Measurements from ENCODE around the gene POU3F1.

Gene POU3F1

DNA sequence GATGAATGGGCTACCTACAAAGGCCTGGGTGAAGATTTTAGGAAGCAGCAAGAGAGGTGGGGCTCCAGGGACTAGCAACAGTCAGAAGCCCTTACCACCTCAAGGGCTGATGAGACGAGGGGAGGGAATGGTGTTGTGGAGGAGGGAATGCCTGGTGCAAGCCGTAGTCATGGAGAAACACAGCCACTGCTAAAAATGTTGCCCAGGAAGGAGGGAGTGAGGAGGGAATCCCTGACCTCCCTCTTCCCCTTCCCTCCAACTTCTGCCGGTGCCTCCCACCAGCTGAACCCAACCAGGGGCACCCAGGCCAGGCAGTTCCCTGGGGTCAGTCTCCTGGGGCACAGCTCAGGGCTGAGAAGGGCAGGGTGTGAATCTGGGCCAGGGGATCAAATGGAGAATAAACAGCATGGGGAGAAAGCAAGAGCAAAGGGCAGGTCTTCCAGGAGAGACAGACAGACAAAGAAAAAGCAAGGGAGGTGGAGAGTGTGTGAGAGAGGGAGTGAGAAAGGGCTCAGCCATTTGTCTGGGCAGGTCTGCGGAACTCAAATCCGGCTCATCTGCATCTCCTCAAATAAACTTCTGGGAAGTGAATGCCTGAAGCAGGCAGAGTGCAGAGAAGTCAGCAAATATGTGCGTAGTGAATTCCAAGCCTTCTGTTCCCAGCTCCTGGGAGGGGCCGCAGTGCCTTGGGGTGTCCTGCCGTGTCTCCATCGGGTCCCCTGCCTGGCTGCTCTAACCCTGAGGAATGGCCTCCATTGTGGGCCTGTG is 27.1 kb upstream of the POU3F1 start:
- no peak for DNase-seq

DNA sequence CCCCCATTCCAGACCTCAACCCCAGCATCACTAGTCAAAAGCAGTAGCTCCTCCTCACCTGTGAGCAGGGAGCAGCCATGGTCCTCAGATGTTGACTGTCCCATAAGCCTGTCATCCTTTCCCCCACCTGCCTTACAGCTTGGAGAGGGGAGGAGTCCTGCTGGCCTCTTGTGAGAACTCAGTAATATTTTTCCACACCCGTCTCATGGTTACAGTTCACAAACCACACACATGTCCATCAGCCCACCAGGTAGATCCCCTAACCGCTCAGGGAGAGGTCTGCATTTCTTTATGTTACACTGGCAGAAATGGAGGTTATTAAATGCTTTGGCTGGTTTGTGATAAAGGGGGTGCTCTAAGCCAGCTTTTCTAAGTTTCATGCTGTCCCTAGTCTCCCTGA is 26.3 kb upstream of the POU3F1 start:
- DNase-seq: no peak

DNA sequence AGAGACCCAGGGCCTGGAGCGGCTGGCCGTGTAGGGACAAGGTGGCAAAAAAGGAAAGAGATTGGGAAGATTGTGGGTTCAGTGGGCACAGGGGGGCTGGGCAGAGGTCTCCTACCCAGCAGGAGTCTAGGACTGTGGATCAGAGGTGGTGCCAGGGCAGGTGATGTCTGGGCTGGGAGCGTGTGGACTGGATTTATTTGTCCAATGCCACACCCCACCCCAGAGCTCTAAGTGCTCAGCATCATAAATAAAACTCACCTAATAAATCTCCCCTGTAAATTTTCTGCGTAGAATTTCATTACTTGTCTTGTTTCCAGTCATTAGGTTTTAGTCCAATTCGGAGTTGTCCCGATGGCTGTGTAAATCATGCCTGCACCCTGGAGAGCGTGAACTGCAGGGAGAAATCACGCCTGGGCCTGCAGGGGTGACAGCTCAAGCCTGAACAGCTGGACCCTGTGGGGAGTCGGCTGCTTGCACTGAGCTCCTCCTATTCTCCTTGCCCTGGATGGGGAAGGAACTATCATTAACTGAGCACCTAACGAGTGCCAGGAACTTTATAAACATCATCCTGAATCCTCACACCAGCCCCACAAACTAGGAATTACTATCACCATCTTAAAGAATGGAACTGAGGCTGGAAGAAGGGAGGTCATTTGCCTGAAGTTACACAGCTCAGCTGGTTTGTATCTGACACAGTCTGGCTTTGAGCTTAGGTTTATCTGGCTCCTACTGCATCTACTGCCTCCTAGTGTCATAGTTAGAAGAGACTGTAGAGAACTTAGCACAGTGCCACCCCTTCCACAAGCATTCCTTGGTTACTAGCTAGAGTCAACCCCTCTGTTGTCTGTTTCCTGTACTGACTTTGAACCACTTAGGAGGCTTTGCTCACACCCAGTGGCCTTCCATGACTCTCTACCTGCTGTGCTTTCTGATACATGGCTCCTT is 25.0 kb upstream of the POU3F1 start:
- DNase-seq: no peak

DNA sequence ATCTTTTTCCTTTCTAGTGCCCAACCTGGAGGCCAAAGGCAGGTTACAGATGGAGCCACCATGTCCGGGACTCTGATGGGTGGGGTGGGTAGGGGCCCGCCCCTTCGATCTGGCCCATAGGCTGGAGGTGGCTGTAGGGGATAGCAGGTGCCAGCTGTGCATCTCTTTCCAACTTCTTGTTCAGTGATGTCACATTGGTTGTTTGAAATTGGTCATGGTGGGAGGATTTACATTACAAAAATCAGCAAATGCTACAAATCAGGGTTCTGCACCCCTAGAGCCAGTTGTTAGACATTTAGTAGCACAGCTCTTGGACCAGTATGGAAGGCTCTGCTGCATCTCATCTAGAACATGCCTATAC is 22.4 kb upstream of the POU3F1 start:
- DNase-seq: no peak

DNA sequence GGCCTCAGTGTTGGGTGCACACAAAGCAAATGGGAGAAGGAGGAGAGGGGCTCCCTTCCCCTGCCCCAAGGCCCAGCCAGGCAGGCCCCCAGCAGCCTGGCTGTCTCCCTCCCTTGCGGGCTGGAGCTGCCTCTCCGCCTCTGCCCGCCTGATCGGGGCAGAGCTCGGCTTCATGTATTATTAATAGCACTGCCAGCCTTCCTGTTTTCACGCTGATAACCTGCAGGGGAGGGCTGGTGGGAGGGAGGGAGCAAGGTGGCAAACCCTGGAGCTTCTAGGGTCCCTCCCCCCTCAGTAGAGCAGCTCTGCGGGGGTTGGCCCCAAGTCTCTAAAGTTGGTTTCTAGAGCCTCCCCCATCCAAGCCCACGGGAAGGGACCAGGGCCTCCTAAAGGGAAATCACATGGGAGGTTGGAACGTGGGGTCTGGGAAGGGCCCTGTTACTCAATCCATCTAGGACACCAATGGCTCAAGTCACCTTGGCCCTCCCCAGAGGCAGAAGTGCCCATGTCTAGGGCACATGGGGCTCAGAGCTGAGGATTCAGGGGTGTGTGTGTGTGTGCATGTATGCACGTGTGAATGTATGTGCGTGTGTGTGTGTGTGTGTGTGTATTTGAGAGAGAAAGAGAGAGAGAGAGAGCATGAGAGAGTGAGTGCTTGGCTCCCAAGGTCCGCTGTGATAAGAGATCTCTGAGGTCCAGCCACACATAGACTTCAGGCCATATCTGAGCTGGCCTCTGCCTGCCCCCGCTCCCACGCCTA is 21.8 kb upstream of the POU3F1 start:
- DNase-seq: no peak

DNA sequence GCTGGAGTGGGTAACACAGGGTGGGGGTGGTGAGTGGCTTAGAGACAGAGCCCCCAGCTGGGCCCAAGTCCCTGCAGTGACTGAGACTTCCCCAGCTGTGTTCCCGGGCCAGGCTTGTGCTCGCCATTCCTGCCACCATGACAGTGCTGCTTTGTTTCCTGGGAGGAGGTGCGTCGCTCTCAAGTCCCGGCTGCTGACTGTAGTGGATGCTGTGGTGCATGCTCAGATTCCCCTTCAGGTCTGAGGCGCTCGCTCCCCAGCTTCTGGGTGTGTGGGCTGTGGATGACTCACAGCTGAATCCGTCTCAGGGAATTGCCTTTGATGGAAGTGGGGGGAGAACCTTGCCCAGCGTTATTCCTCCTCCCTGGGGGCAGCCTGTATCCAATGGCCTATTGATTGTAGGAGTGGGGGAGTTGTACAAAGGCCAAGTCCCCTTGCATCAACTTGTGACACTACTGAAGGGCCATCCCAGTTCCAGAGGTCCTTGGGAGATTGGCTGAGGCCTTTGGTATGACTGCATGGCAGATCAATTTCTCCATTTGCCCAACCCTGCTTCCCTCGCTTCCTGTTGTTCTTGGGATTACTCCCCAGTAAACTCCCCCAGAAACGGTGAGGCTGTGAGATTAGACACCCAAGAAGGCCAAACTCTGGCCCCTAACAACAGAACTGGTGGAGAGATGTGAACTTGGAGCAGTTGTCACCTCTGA is 17.8 kb upstream of the POU3F1 start:
- no peak for DNase-seq

DNA sequence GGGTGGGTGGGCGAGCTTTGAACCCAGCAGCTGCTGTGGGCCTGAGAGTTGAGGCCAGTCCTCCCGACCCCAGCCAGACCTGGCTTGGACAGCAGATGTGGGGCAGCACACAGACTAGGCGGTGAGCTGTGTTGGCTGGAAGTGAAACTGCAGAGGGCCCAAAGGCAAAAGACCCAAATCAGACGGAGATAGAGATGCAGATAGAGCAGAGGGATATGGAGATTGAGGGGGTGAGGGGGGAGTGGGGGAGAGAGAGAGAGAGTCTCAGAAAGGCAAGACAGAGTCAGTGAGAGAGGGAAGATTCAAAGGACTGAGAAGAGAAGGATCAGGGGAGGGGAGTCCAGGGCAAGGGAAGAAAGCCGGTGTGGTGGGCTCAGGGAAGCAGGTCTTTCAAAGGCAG is 17.0 kb upstream of the POU3F1 start:
- no peak for DNase-seq

DNA sequence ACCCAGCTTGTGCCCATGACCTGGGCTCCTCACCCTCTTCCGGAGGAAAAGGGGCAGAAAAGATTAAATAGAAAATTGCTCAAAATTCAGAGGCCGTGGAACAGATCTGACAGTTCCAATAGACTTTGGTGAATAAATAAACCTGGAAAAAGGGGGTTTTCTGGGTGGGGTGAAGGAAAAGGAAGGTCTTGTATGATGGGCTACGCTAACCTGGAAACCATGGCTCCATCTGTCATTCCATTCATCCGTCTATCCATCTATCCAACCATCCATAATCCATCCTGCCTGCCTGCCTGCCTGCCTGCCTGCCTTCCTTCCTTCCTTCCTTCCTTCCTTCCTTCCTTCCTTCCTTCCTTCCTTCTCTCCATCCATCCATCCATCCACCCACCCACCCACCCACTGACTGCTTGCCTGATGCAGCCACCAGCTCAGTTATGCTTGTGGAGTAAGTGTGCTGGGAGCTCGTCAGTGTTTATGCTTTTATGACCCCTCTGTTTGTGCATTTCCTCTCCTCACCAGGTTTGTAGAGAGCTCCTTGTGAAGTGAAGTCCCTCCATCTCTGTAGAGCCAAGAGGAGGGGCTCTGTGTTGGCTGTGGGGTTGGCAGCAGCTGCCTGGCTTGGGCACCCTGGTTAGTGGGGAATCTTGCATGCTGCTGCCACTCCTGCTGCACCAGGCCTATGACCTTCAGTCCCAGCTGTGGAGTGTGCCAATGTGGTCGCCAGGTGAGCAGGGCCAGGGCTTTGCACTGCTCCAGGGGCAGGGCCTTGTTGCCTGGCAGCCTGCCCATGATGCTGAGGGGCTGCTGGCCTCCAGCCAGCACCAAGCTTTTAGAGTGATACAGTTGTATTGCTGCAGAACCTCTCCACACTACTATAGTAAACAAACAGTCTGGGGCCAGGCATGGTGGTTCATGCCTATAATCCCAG is 16.0 kb upstream of the POU3F1 start:
- DNase-seq: no peak

DNA sequence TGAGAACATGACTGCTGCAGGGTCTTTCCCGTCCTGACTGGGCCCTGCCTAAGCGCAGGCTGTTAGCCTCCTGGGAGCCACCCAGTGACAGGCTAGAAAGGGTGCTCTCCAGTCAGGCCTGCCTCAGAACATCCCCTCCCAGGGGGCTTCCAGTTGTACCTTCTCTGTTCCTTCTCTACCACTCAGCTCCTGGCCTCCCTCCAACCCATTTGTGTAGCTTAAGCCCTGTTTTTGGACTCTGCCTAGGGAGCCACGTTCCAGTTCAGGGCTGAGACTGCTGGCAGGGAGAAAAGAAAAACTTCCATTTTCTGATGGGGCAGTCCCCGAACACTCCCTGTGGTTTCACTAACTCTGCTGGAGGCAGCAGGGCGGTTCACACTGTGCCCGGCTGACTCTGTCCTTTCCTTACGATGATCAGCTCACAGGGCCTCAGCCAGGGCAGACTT is 15.3 kb upstream of the POU3F1 start:
- no peak for DNase-seq

DNA sequence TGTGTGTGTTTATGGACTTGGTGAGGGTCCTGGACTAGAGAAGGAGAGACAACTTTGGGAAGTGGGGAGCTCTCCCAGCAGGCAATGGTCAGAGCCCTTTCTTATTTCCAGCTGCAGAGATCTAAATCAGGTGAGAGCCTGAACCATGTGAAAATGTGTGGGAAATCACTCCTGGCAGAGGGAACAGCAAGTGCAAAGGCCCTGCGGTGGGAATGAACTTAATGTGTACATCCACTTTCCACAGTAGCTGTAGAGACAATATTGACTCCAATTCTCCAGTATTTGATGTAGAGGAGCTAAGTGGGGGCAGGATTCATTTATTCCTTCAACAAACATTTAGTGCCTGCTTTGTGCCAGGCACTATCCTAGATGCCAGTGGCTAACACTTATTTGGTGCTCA is 14.7 kb upstream of the POU3F1 start:
- no peak for DNase-seq

DNA sequence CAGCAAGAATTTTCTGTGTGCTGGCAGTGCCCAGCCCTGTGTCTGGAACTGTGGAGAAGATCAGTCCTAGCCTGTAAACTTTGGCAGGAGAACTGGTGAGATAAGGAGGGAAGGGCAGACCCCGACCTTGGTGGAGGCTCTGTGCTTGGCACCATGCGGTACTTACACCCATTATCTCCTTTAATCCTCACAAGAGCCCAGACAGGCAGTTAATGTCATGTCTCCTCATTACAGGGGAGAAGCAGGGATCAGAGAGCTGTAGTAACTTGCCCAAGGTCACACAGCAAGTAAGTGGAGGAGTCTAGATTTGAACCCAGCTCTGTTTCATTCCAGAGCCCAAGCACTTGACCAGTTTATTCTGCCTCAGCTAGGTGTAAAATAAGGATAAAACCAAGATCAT is 13.9 kb upstream of the POU3F1 start:
- no peak for DNase-seq

DNA sequence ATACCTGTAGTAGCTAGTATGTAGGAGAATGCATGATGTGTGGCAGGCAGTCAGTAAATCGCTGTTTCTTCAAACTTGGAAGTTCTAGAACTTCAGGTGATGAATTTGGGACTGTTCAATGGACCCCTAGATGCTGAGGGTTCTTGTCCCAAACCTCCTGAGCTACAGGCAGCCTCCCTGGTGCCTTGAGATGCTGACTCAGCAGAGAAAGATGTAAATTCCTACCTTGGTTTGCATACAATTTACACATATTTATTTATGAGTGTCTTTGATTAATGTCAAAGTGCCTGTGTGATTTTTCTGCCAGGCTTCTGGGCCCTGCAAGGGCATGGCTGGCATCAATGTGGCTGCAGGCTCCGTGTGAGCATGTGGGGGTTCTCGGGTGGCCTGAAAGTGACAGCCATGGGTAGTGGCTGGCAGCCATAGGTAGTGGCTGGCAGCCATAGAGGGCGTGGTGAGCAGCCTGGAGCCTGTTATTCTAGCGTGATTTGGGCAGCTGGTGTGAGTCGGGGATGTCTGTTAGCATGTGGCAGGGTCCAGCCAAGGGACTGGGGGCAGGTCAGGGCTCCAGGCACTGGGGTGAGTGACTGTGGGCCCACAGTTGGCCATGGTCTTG is 13.2 kb upstream of the POU3F1 start:
- no peak for DNase-seq

DNA sequence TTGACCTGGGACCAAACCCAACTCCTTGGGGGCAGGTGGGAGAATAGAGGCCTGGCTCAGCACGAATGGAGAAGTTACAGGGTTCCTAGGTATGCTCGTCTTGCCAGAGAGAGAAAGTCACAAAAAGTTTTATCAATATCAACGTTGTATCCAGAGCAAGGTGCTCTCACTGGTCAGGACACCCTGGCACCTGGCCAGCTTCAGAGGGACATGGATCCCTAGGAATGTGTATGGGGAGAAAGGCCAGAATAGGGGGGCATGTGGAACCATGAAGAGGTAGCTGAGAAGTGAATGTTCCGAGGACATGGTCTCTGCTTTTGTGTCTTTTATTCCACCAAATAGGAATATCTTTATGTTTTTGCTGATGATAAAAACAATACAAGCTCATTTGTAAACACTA is 9.4 kb upstream of the POU3F1 start:
- no peak for DNase-seq

DNA sequence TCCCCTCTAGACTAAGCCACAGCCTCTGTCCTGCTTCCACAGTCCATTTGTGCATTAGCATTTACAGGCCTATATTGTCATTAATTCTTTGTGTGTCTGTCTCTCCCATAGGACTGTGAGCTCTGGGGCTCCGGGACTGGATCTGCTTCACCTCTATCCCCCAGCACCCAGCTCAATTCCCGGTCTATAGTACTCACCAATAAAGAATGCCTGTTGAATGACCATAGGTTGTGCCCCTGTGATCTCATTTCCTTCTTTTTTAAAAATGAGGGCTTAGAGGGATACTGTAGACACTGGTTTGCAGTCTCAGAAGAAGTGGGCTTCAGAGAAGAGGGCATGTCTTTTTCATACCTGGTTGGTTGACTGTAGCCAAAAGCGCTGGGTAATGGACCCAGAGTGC is 8.8 kb upstream of the POU3F1 start:
- no peak for DNase-seq

DNA sequence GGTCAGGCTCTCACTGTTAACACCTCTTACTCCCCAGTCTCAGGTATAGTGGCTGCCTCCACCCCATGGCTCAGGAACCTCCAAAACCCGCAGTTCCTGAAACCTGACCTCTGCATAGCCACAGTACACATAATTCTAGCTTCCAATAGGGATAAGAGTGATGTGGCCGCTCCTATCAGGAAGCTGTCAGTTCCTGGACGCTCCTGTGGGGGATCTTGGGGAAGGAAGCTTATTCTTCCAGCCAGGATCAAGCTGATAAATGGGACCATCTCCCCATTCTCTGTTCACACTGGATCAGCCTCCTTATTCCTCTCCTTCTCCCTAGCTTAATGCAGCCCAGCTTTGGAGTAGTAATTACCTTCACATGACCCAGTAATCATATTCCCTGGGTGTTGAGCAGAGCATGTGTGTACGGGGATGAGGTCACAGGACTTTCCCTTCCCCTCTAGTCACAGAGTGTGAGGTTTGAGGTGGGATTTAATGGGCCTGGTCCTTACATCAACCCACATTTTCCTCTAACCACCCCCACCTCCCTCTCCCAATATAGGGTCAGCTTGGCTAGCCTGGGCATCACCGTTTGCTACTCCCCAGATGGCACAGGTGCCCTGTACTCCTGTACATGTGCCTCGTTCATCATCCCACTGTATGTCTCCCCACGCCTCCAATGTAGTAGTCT is 7.0 kb upstream of the POU3F1 start:
- DNase-seq: no peak

DNA sequence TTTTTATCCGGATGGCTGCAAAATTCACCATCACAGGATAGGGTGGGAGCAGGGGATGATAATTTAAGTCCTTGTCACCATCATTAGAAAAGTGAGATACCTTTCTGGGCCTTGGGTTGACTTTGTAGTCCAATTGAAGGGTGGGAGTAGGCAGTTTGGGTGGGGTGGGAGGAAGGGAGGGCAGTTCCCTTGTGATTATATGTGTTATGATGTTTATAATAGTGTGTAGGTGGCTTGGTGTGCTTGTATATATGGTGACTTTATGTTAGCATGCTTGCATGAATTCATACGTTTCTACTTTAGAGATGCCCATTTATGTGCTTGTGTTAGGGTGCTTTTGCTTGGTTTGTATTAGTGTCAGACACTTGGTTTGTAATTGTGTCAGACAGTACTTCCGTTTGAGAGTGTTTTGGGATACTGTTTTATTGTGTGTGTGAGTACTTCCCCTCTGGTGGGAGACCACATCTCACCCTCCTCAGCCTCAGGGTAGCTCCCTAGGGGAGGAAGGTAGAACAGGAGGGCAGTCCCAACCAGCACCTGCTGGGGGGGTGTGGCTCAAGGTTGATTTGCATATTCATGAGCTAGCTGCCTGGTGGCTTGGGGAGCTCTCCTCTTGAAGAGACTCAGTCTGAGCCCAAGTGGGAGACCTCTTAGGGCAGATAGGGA is 6.3 kb upstream of the POU3F1 start:
- peak; percentile 36 for DNase-seq

DNA sequence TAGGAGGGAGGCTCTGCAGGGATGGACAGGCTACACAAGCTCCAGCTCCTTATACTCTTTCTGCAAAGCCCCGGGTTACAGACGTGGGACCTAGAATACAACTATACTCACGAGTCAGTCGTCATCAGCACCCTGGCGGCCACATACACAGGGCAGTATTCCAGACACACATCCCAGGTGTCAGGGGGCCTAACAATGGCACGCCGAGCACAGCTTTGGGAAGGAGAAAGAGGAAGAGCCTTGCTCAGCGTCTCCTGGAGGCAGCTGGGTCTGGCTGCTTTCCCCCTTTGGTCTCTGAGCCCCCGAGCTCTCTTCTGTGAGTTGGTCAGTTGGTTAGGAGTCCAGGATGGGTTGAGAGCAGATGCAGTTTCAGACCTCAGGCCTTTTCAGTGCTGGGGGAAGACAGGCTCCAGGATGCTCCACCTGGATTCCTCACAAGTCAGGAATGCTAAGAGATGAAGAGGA is 4.5 kb upstream of the POU3F1 start:
- no peak for DNase-seq

DNA sequence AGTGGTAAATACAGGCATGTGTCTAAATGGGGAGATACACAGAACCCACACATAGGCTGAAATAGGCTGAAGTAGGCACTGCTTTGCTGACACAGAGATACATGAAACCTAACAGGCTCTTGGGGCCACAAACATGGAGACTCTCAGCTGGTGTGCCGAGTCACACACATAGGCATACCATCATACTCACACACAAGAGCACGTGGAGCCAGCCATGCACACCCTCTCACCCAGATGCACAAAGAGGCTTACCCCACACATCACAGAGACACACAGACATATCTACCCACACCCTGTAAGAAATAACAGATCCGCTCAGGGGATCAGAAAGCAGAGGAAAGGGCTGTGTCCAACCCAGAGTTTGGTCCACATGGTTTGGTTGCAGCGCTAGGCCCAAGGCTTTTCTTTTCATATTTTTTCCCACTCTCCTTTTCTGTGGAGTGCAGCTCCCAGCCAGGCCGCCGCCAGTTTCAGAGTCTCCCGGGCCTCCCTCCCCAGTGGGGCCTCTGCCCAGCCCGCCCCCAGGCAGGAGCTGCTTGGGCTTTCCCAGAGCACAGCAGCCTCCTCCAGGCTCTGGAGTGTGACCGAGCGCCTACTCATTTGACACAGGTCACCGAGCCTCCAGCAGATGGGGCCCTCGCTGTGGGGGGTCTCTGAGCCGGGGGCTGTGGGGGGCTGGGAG is 3.9 kb upstream of the POU3F1 start:
- no peak for DNase-seq

DNA sequence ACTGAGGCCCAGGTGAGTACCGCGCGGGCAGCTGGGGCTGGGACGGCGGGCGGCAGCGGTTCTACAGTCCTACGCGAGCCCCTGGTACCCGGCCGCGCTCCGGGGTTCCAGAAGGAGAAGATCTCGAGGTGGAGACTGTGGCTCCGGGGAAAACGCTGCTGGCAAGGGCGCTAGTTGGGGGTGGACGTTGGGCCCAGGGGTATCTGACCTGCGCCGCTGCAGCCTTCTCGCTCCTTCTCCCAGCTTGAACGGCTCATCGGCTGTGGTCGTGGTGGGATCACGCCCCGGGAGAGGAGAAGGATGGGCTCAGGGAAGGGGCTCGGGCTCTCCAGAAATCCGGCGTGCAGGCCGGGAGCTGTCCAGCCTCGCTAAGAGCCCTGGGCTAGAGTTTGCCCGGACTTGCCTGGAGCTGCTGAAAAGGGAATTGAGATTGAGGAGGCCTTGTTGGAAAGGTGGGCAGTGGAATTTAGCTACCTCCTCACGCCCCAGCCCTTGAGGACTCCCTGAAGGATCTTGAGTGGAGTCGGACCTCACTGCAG is 1.1 kb upstream of the POU3F1 start:
- no peak for DNase-seq

All from CD4-positive, alpha-beta T cell treated with Interferon gamma for 1 hour (primary cell).